SK-N-SH treated with all-trans-retinoic acid at 6 μM for 48 hours (cell line): ENCODE results near the gene ARID2.

Experiments
- ATAC-seq: fragments of 200-7000 bp; cut with Tn5 transposase; 3 replicates; pipeline ENCODE4 v1.9.1; 2020; ENCODE audit warnings: mild to moderate bottlenecking, moderate library complexity
- BACH2 ChIP-seq: fragments of 250-450 bp; sonication (Bioruptor Pico); IDR thresholded peaks from 2 replicates; pipeline ENCODE4 v1.9.0; 2021; ENCODE audit warnings: mild to moderate bottlenecking, borderline replicate concordance
- GLIS3 ChIP-seq: fragments of 250-450 bp; sonication (Bioruptor Pico); IDR thresholded peaks from 2 replicates; pipeline ENCODE4 v1.5.0; 2020; ENCODE audit warnings: mild to moderate bottlenecking, moderate library complexity
- ISL1 ChIP-seq: fragments of 250-450 bp; sonication (Bioruptor Pico); IDR thresholded peaks from 2 replicates; pipeline ENCODE4 v2.1.2; 2022; ENCODE audit warnings: mild to moderate bottlenecking, moderate library complexity
- OSR1 ChIP-seq: fragments of 250-450 bp; sonication (Bioruptor Pico); IDR thresholded peaks from 2 replicates; pipeline ENCODE4 v1.8.0; 2022; ENCODE audit warnings: moderate library complexity, mild to moderate bottlenecking, inconsistent platforms
- PATZ1 ChIP-seq: fragments of 250-450 bp; sonication (Bioruptor Pico); IDR thresholded peaks from 2 replicates; pipeline ENCODE4 v1.8.0; 2020; ENCODE audit warnings: mild to moderate bottlenecking, moderate library complexity, borderline replicate concordance
- PPARA ChIP-seq: fragments of 250-450 bp; sonication (Bioruptor Pico); IDR thresholded peaks from 2 replicates; pipeline ENCODE4 v1.5.0; 2020; ENCODE audit warnings: mild to moderate bottlenecking, borderline replicate concordance
- RARB ChIP-seq: fragments of 250-450 bp; sonication (Bioruptor Pico); IDR thresholded peaks from 2 replicates; pipeline ENCODE4 v1.8.0; 2021; ENCODE audit warnings: mild to moderate bottlenecking, moderate library complexity
- SNAI2 ChIP-seq: fragments of 250-450 bp; sonication (Bioruptor Pico); IDR thresholded peaks from 2 replicates; pipeline ENCODE4 v1.5.0; 2020; ENCODE audit warnings: mild to moderate bottlenecking, moderate library complexity
- TOX ChIP-seq: fragments of 250-450 bp; sonication (Bioruptor Pico); IDR thresholded peaks from 2 replicates; pipeline ENCODE4 v1.8.0; 2021; ENCODE audit warnings: mild to moderate bottlenecking, moderate library complexity, borderline replicate concordance
- ZFP3 ChIP-seq: fragments of 250-450 bp; sonication (Bioruptor Pico); IDR thresholded peaks from 2 replicates; pipeline ENCODE4 v1.5.0; 2020; ENCODE audit warnings: mild to moderate bottlenecking, moderate library complexity
- ZNF565 ChIP-seq: fragments of 450-650 bp; formaldehyde crosslinking; conservative IDR thresholded peaks from 2 replicates; pipeline ENCODE4 v1.5.0; 2020; ENCODE audit warnings: low read depth, mild to moderate bottlenecking, moderate library complexity
- TF ChIP-seq, protein P1 (sequence below): fragments of 250-450 bp; sonication (Bioruptor Pico); IDR thresholded peaks from 2 replicates; pipeline ENCODE4 v1.5.0; 2020; ENCODE audit warnings: mild to moderate bottlenecking, moderate library complexity
- TF ChIP-seq, protein P2 (sequence below): fragments of 250-450 bp; sonication (Bioruptor Pico); IDR thresholded peaks from 2 replicates; pipeline ENCODE4 v1.5.1; 2020; ENCODE audit warnings: low read depth, mild to moderate bottlenecking, moderate library complexity
- TF ChIP-seq, protein P3 (sequence below): fragments of 250-450 bp; sonication (Bioruptor Pico); IDR thresholded peaks from 2 replicates; pipeline ENCODE4 v1.5.1; 2021; ENCODE audit warnings: mild to moderate bottlenecking, moderate library complexity

Gene ARID2

DNA sequence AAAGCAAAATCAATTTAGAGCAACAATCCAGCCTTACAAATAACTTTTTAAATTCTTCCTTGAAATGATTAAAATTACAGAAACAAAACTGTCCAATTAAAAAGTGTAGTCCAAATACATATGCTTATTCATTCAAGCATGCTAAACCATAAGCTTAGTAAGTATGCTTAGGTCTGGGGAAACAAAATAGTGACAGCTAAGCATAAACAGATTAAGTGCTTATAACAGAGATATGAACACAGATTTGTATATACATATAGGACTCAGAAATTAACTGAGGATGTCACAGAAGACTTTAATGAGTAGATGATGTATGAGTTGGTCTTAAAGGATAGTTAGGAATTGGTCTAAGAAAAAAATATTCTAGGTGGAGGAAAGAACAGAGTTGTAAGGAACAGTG lies 219.0 kb downstream of the ARID2 start:
- no peak for ATAC-seq

More for the DNA sequence above, 219.0 kb downstream of the ARID2 start:
- TF ChIP-seq, protein P1, sequence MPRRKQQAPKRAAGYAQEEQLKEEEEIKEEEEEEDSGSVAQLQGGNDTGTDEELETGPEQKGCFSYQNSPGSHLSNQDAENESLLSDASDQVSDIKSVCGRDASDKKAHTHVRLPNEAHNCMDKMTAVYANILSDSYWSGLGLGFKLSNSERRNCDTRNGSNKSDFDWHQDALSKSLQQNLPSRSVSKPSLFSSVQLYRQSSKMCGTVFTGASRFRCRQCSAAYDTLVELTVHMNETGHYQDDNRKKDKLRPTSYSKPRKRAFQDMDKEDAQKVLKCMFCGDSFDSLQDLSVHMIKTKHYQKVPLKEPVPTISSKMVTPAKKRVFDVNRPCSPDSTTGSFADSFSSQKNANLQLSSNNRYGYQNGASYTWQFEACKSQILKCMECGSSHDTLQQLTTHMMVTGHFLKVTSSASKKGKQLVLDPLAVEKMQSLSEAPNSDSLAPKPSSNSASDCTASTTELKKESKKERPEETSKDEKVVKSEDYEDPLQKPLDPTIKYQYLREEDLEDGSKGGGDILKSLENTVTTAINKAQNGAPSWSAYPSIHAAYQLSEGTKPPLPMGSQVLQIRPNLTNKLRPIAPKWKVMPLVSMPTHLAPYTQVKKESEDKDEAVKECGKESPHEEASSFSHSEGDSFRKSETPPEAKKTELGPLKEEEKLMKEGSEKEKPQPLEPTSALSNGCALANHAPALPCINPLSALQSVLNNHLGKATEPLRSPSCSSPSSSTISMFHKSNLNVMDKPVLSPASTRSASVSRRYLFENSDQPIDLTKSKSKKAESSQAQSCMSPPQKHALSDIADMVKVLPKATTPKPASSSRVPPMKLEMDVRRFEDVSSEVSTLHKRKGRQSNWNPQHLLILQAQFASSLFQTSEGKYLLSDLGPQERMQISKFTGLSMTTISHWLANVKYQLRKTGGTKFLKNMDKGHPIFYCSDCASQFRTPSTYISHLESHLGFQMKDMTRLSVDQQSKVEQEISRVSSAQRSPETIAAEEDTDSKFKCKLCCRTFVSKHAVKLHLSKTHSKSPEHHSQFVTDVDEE (CRISPR knock-in tag), result no peak
- no peak for TF ChIP-seq RARB (CRISPR knock-in tag)
- TF ChIP-seq PATZ1, result no peak
- no peak for TF ChIP-seq ZFP3 (CRISPR knock-in tag)
- TF ChIP-seq PPARA, result no peak
- TF ChIP-seq, protein P2, sequence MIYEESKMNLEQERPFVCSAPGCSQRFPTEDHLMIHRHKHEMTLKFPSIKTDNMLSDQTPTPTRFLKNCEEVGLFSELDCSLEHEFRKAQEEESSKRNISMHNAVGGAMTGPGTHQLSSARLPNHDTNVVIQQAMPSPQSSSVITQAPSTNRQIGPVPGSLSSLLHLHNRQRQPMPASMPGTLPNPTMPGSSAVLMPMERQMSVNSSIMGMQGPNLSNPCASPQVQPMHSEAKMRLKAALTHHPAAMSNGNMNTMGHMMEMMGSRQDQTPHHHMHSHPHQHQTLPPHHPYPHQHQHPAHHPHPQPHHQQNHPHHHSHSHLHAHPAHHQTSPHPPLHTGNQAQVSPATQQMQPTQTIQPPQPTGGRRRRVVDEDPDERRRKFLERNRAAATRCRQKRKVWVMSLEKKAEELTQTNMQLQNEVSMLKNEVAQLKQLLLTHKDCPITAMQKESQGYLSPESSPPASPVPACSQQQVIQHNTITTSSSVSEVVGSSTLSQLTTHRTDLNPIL (CRISPR knock-in tag), result no peak
- TF ChIP-seq, protein P3, sequence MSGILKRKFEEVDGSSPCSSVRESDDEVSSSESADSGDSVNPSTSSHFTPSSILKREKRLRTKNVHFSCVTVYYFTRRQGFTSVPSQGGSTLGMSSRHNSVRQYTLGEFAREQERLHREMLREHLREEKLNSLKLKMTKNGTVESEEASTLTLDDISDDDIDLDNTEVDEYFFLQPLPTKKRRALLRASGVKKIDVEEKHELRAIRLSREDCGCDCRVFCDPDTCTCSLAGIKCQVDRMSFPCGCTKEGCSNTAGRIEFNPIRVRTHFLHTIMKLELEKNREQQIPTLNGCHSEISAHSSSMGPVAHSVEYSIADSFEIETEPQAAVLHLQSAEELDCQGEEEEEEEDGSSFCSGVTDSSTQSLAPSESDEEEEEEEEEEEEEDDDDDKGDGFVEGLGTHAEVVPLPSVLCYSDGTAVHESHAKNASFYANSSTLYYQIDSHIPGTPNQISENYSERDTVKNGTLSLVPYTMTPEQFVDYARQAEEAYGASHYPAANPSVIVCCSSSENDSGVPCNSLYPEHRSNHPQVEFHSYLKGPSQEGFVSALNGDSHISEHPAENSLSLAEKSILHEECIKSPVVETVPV (CRISPR knock-in tag), result no peak
- no peak for TF ChIP-seq OSR1
- no peak for TF ChIP-seq ZNF565 (CRISPR knock-in tag)
- TF ChIP-seq ISL1, result no peak
- no peak for TF ChIP-seq GLIS3 (CRISPR knock-in tag)
- TF ChIP-seq TOX (CRISPR knock-in tag), result no peak
- TF ChIP-seq SNAI2 (CRISPR knock-in tag), result no peak
- no peak for TF ChIP-seq BACH2 (CRISPR knock-in tag)
